HG03064 (cell line): ENCODE measurements around the gene USP27X.

Experiments
- ATAC-seq: cut with Tn5 transposase; IDR thresholded peaks from one replicate; pipeline ENCODE4 v1.9.1; 2021; ENCODE audit warnings: low read depth; ENCODE audit not compliant: unreplicated experiment

Gene USP27X

GRCh38 chrX:49880668-49881067, 1.4 kb downstream of the USP27X start:
- no peak for ATAC-seq

DNA sequence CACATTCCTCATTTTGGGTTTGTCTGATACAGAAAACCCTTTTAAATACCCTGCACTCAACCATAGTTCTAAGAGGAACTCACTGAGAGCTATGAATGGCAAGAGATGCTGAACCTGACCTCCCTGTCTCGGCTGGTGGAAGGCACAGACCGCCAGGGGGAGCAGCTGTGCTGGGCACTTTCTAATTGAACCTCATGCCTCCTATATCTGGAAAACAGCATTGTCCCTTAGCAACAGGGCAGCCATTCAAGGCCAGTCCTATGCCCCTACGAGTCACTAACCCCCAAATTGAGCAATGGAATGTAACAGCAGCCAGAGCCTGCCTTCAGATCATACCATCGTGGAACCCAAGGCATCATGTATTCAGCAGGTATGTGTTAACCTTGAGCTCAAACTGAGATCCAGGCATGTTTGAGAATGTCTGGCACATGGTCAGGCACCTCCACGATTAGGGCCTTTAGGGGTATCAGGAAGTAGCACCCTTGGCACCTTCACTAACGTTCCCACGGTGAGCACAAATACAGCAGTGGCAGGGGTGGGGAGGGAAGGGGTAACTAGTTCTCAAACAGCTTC, 5.1 kb downstream of the USP27X start:
- ATAC-seq: no peak

- ATAC-seq: no peak
These were observed 13.3 kb downstream of the USP27X start for GRCh38 chrX:49892542-49892941.

- no peak for ATAC-seq
These were observed 17.7 kb downstream of the USP27X start for GRCh38 chrX:49896951-49897350.

GRCh38 chrX:49901048-49901447, 21.8 kb downstream of the USP27X start:
- no peak for ATAC-seq

GRCh38 chrX:49910344-49910743, 31.1 kb downstream of the USP27X start:
- ATAC-seq: no peak

- no peak for ATAC-seq
These were observed 32.8 kb downstream of the USP27X start for GRCh38 chrX:49912086-49912485.

GRCh38 chrX:49912861-49913260, 33.6 kb downstream of the USP27X start:
- no peak for ATAC-seq

GRCh38 chrX:49915361-49916222, 36.3 kb downstream of the USP27X start:
- ATAC-seq: no peak

GRCh38 chrX:49919617-49920016, 40.3 kb downstream of the USP27X start:
- ATAC-seq: no peak

DNA sequence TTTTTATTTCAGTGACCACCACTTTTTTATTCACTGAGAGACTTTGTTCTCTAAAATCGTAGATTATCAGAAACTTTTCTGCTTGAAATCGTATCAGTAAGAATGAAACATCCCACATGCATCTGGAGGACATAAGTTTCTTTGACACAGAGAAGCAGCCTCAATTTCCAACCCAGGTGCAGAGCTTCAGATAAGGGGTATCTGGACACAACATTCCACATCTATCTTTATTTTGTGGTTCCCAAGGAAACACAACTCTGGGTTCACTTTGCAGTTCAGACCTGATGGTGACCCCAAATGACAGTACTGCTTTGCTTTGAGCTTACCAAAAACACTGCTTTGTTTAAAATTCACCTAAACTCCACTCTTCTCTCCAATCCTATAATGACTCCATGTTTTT, 41.8 kb downstream of the USP27X start:
- no peak for ATAC-seq

- peak; percentile 95 for ATAC-seq
These were observed 43.3 kb downstream of the USP27X start, which contains the start of gene CLCN5 for GRCh38 chrX:49922291-49923241. TSS of gene CLCN5 (plus strand) at chrX:49922596. CDS start at chrX:49925299, 2,703 bp downstream.

DNA sequence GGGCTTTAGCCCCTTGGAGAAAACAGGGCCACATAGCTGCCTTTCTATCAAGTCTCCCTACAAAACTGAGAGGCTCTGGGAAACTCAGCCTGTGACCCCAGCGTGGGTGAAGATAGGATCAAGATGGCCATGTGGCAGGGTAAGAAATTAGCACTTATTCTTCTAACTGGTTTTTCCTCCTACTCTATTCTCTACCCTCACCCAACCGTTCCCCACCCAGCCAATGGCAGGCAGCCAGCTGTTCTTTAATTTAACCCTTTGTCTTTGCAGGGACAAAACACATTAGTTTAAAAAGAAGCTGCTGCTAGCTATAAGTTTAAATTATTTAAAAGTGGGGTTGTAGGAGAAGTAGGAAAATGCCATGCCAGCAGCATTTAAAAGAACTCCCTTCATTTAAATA, 45.9 kb downstream of the USP27X start:
- no peak for ATAC-seq

DNA sequence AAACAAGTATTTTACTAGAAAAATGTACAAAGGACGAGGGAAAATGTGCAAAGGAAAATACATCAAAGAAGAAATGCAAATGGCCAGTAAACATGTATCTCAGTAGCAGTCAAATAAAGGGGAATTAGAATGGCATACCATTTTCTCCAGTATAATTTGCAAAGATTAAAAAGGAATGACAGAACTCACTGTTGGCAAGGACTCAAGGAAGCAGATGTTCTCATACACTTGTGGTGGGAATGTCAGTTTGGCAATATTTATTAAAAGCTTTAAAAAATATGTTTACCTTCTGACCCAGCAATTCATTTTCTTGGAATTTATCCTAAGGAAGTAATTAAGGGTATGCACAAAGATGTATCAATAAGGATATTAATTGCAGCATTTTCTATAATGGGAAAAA, 50.8 kb downstream of the USP27X start:
- no peak for ATAC-seq
